ENCODE results near the gene PCBP4. TPM values are rescaled to one million over a fixed set of nuclear protein-coding genes. Genes with fewer than 3 reads are reported as not detected.

Gene PCBP4
- total RNA-seq, 1 donor from 2014 or later, result 144 TPM

DNA sequence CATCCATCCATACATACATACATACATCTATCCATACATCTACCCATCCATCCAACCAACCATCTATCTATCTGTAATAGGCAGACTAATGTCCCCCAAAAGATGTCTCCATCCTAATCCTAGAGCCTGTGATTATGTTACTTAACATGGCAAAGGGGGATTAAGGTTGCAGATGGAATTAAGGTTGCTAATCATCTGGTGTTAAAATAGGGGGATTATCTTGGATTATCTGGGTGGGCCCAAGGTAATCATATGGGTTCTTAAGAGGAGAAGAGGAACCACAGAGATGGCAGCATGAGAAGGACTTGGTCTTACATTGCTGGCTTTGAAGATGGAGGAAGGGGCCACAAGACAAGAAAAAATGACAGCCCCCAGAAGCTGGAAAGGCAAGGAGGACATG is 43.2 kb upstream of the PCBP4 start:
- DNase-seq (ENCODE audit: low read depth), result no peak
- no peaks in the 10 kb centered on the region for H3K36me3 ChIP-seq (ENCODE audit: control insufficient read depth, insufficient read depth, low read length)
- no peak for TF ChIP-seq CTCF (IDR thresholded peaks at IDR 0.05; ENCODE audit: insufficient read depth, low read length, poor library complexity, severe bottlenecking)
- H3K4me3 ChIP-seq (ENCODE audit: low read depth, low read length), result no peak overlapping the region
- H3K27me3 ChIP-seq (ENCODE audit: control insufficient read depth, insufficient read depth, low read length), result no peaks in the 10 kb centered on the region

DNA sequence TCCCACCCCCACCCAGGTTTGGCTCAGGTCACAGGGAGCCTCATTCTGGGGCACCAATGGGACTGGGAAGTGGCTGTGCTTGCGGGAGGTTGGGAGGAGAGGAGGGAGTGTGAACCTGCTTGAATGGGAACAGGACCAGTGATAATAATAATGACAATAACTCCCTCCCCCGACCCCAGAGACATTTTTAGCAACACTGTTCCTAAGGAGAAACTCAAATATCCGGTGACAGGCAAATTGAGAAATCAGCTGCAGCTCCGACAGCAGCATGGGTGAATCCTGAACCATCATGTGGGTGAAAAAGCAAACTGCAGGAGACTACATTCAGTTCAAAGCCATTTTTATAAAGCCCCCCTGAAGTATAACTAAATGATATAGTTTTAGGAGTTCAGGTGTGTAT is 40.0 kb upstream of the PCBP4 start:
- H3K27me3 ChIP-seq (ENCODE audit: control insufficient read depth, insufficient read depth, low read length), result no peaks in the 10 kb centered on the region
- no peak overlapping the region for H3K4me3 ChIP-seq (ENCODE audit: low read depth, low read length)
- H3K36me3 ChIP-seq (ENCODE audit: control insufficient read depth, insufficient read depth, low read length), result no peaks in the 10 kb centered on the region
- no peak for TF ChIP-seq CTCF (IDR thresholded peaks at IDR 0.05; ENCODE audit: insufficient read depth, low read length, poor library complexity, severe bottlenecking)
- no peak for DNase-seq (ENCODE audit: low read depth)

GRCh38 chr3:52006820-52007133 is 39.5 kb upstream of the PCBP4 start:
- no peaks in the 10 kb centered on the region for H3K36me3 ChIP-seq (ENCODE audit: control insufficient read depth, insufficient read depth, low read length)
- no peak overlapping the region for H3K4me3 ChIP-seq (ENCODE audit: low read depth, low read length)
- TF ChIP-seq CTCF (IDR thresholded peaks at IDR 0.05; ENCODE audit: insufficient read depth, low read length, poor library complexity, severe bottlenecking), result no peak
- no peak for DNase-seq (ENCODE audit: low read depth)
- no peaks in the 10 kb centered on the region for H3K27me3 ChIP-seq (ENCODE audit: control insufficient read depth, insufficient read depth, low read length)

DNA sequence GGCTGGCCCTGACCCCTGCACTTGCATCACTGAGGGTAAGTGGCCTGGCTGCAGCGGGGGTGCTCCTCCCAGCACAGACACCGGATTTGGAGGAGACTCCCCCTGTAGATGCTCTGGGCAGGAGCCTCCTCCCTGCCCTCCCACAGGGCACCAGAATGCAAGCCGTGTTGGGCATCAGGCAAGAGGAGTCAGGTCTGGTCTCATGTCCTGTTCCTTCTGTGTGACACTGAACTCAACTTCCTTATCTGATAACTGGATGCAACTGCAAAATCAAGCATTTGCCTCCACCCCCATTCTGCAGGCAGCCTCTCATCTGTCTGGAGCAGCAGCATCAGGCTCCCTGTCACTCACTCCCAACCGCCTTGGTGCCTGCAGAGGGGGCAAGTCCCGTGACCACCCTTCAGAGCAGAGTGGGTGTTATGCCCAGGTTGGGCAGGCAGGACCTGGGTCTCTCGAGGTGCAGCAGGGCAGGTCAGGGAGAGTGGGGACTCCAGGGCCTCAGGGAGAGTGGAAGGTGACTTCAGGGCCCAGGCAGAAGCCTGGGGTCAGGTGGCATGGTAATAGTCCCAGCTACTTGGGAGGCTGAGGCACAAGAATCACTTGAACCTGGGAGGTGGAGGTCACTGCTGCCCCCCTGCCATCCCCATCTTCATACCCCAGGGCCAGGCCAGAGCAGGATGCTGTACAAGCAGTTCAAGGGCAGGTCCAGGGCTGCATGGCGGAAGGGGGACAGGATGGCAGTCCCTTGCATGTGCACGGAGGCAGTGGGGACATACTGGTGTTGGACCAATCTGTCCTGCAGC is 39.0 kb upstream of the PCBP4 start:
- Histone ChIP-seq H3K4me3 (ENCODE audit: low read depth, low read length) (no peak overlapping the region), H3K36me3 (ENCODE audit: control insufficient read depth, insufficient read depth, low read length) (no peaks in the 10 kb centered on the region), H3K27me3 (ENCODE audit: control insufficient read depth, insufficient read depth, low read length) (no peaks in the 10 kb centered on the region)
- no peak for TF ChIP-seq CTCF (IDR thresholded peaks at IDR 0.05; ENCODE audit: insufficient read depth, low read length, poor library complexity, severe bottlenecking)
- DNase-seq (ENCODE audit: low read depth), result no peak

DNA sequence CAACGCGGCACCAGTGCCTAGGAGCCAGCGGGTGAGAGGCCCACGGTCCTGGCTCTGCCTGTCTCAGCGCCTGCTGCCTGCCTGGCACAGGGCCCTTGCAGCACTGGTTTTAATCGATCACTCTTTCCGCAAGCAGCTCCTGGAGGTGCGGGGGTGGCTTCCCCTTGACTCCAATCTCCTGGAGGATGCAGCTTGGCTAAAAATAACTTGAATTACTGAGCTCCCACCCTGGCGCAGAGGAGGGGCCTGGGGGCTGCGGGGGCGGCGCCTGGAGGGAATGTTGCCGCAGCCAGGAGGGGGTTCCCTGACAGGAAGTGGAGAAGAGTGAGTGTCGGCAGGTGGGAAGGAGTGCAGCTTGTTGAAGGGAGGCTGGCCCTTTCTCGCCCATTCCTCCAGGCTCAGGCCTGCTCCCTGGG is 38.3 kb upstream of the PCBP4 start:
- no peak overlapping the region for H3K4me3 ChIP-seq (ENCODE audit: low read depth, low read length)
- H3K27me3 ChIP-seq (ENCODE audit: control insufficient read depth, insufficient read depth, low read length), result no peaks in the 10 kb centered on the region
- no peak for TF ChIP-seq CTCF (IDR thresholded peaks at IDR 0.05; ENCODE audit: insufficient read depth, low read length, poor library complexity, severe bottlenecking)
- H3K36me3 ChIP-seq (ENCODE audit: control insufficient read depth, insufficient read depth, low read length), result no peaks in the 10 kb centered on the region
- peak; percentile 34 for DNase-seq (ENCODE audit: low read depth)

- H3K27me3 ChIP-seq (ENCODE audit: control insufficient read depth, insufficient read depth, low read length), result no peaks in the 10 kb centered on the region
- no peak overlapping the region for H3K4me3 ChIP-seq (ENCODE audit: low read depth, low read length)
- TF ChIP-seq CTCF (IDR thresholded peaks at IDR 0.05; ENCODE audit: insufficient read depth, low read length, poor library complexity, severe bottlenecking), result no peak
- no peaks in the 10 kb centered on the region for H3K36me3 ChIP-seq (ENCODE audit: control insufficient read depth, insufficient read depth, low read length)
- no peak for DNase-seq (ENCODE audit: low read depth)
Observed at GRCh38 chr3:52004906-52005395, 37.7 kb upstream of the PCBP4 start.

Data from kidney epithelial cell (primary cell).